Erythroblast (primary cell): Measurements from ENCODE around the gene ABAT.

Experiments
- GATA1 ChIP-seq: IDR thresholded peaks from 2 replicates; pipeline ENCODE4 v1.6.1; 2011; ENCODE audit warnings: low read depth, mild to moderate bottlenecking, control low read depth, low read length, moderate library complexity
- POLR2A ChIP-seq: IDR thresholded peaks from 2 replicates; pipeline ENCODE4 v1.6.1; 2011; ENCODE audit warnings: mild to moderate bottlenecking, low read length

DNA sequence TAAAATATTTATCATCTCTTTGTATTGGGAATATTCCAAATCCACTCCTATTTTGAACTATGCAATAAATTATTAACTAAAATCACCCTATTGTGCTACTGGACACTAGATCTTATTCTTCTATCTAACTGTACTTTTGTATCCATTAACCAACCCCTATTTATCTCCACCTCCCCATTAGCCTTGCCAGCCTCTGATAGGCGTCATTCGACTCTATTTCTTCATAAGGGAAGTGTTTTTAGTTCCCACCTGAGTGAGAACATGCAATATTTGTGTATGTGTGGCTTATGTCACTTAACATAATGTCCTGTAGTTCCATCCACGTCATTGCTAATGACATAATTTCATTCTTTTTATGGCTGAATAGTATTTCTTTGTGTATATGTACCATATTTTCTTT lies 99.1 kb downstream of the ABAT start:
- TF ChIP-seq POLR2A (no peak), GATA1 (no peak)
